ENCODE results near the gene RNF31.

GRCh38 chr14:24145219-24145618 lies 2.1 kb upstream of the RNF31 start:
- TF ChIP-seq SUZ12 (IDR thresholded peaks at IDR 0.05; ENCODE audit: extremely low read depth, insufficient read depth, insufficient read length), result no peak
- no peak for TF ChIP-seq ZNF274 (IDR thresholded peaks at IDR 0.05; ENCODE audit: low read depth, low read length)

Measured in NT2/D1 (cell line).